ENCODE data around the gene ANKRD52.

Gene ANKRD52

GRCh38 chr12:56244494-56244893, 13.7 kb downstream of the ANKRD52 start:
- FAIRE-seq: no peak

DNA sequence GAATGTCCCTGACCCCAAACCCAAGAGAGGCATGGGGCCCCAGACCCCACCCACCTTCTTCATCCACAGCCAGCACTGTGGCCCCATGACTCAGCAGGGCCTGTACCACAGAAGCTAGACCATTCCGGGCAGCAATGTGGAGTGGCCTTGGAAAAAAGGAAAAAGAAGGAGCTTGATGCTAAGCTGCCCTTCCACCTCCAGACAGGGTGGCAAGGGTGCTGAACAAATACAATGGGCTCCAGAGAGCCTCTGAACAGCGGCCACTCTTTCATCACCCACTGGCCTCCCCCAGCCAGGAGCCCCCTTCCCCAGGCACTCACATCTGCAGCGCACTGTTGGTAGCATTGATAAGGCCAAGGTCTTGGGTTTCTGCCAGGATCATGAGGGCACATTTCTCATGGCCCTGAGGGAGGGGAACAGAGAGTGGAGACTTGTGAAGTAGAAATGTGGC, 14.4 kb downstream of the ANKRD52 start:
- DNase-seq (ENCODE audit: extremely low spot score, insufficient read length, low read depth): no peak
- FAIRE-seq: no peak

More at GRCh38 chr12:56244494-56244893, 13.7 kb downstream of the ANKRD52 start:
- no peak for DNase-seq (ENCODE audit: extremely low spot score, insufficient read length, low read depth)

GRCh38 chr12:56242986-56243385, 15.2 kb downstream of the ANKRD52 start:
- no peak for FAIRE-seq

DNA sequence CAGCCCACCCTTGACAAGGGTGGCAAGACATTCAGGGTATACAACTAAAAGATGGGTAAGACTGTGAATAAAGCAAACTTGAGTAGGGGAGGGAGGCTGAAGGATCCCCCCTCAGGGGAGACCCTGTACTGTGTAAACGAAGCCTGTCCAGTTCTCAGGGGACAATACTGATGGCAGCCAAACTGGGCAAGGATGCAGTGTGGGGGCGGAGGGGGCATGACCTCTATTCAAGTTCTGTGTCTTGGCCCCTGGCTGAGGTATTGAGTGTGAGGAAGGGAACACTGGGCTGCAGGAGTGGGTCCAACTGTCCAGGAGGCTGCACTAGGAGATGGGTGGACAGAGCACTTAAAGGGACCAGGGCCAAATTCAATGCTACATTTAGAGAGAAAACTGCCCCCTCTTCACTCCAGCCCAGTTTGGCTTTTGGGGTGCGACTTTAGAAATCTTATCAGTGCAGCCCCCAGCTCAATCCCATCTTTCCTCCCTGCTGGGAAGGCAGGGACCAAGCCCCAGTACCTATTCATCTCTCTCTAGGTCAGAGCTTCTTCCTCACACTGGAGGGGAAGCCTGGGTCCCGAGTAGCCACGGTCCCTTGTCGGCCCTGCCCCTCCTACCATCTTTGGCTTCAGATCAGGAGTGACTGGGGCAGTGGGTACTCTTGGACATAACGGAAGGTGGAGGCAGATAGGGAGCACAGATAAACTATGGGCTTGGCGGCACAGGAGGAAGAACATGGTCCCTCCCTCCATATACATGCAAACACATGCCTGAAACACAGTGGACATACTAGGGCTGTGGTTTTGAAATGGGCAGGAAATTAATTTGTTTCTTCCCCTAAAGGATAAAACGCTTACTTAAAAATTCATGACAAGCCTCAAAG, 16.5 kb downstream of the ANKRD52 start:
- FAIRE-seq: no peak
- DNase-seq (ENCODE audit: extremely low spot score, insufficient read length, low read depth): no peak

More at GRCh38 chr12:56242986-56243385, 15.2 kb downstream of the ANKRD52 start:
- no peak for DNase-seq (ENCODE audit: extremely low spot score, insufficient read length, low read depth)

GRCh38 chr12:56237552-56237951, 20.6 kb downstream of the ANKRD52 start:
- FAIRE-seq (no peak), DNase-seq (ENCODE audit: extremely low spot score, insufficient read length, low read depth) (no peak)

- DNase-seq (ENCODE audit: extremely low spot score, insufficient read length, low read depth) (no peak), FAIRE-seq (no peak)
These were observed 21.2 kb downstream of the ANKRD52 start for GRCh38 chr12:56236985-56237384.

GRCh38 chr12:56236091-56236490, 22.1 kb downstream of the ANKRD52 start:
- DNase-seq (ENCODE audit: extremely low spot score, insufficient read length, low read depth): no peak
- no peak for FAIRE-seq

DNA sequence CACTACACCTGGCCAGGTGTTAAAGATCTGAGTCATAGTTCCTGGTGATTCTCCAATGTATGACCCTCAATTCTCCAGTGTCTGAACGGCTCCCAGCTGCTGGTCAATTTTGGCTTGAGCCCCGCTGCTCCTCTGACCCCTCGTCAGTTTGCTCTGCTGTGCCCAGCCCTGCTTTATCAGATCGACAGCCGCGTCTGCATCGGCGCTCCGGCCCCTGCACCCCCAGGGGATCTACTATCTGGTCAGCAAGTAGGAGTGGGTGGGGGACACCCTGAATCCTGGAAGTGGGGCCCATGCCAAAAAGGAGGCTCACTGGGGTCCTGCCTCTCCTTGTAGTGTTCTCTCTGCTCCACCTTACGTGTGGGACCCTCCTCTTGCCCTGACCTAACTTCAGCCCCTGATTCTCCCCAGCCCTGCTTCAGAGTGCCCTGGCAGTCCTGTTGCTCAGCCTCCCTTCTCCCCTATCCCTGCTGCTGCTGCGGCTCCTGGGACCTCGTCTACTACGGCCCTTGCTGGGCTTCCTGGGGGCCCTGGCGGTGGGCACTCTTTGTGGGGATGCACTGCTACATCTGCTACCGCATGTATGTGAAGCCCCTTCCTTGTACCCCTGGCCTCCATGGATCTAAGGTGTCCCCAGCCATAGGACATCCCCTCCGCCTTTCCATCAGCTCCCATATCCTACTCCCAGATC, 23.3 kb downstream of the ANKRD52 start:
- DNase-seq (ENCODE audit: extremely low spot score, insufficient read length, low read depth) (no peak), FAIRE-seq (no peak)

- no peak for FAIRE-seq
- no peak for DNase-seq (ENCODE audit: extremely low spot score, insufficient read length, low read depth)
These were observed 27.0 kb downstream of the ANKRD52 start for GRCh38 chr12:56231184-56231582.

DNA sequence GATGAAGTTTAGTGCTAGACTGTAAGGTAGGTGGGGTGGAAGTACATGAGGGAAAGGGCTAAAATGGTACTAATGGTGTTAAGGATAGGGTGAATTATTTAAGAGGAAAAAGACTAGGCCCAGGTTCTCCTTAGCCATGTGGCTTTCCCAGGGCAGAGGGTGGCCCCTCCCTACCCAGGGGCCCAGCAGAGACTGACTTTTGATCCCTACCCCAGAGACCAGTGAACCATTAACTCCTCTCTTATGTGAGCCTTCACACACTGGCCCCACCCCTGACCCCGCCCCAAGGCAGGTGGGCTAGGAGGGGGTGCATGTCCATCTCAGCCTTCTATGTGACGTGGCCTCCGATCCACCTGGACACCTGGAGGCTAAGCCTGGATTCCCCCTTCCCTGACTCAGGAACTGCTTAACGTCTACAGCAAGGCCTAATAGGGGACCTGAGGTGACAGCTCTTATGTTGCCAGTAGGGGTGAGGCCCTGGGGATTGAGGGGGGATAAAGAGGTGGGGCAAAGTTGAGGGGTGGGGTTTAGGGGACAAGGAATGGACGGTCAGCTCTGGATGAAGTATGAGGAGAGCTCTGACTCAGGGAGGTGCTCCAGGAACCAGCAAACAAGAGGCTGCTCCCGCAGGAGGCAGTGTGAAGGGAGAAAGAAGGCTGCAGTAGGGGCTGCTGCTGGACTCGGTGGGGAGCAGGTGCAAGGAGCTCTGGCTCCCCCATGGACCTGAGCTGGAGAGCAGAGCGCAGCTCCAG, 27.6 kb downstream of the ANKRD52 start:
- DNase-seq (ENCODE audit: extremely low spot score, insufficient read length, low read depth) (no peak), FAIRE-seq (no peak)

DNA sequence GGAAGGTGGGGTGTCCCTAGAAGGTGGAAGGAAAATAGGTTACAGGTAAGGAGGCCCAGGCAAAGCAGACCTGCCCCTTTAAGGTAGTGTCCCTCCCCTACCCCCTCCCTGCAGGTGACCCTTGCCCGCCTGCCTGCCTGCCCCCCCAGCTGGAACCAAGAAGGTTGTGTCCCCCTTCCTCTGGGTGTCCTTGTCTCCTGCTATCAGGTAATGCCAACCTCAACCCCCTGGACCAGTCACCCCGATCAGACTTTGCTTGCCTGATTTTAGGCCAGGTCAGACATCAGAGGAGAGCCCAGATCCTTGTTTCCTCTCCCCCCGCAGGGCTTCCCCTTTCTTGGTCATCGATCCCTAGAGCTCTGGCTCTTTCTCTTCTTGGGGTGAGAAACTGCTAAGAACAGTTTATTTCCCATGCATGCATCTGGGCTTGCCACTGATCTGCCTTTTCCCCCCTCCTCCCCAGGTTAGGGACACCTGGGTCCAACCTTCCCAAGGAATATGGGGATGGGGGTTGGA, 28.2 kb downstream of the ANKRD52 start, which contains the start of gene SLC39A5:
TSS of gene SLC39A5 (plus strand) at position 136 of the 516 bp plus-strand sequence. CDS start 1,224 bp downstream, outside the sequence.
- FAIRE-seq (no peak), DNase-seq (ENCODE audit: extremely low spot score, insufficient read length, low read depth) (no peak)

GRCh38 chr12:56229082-56229481, 29.1 kb downstream of the ANKRD52 start:
- DNase-seq (ENCODE audit: extremely low spot score, insufficient read length, low read depth) (no peak), FAIRE-seq (no peak)

GRCh38 chr12:56224954-56225353, 33.2 kb downstream of the ANKRD52 start:
- no peak for FAIRE-seq

DNA sequence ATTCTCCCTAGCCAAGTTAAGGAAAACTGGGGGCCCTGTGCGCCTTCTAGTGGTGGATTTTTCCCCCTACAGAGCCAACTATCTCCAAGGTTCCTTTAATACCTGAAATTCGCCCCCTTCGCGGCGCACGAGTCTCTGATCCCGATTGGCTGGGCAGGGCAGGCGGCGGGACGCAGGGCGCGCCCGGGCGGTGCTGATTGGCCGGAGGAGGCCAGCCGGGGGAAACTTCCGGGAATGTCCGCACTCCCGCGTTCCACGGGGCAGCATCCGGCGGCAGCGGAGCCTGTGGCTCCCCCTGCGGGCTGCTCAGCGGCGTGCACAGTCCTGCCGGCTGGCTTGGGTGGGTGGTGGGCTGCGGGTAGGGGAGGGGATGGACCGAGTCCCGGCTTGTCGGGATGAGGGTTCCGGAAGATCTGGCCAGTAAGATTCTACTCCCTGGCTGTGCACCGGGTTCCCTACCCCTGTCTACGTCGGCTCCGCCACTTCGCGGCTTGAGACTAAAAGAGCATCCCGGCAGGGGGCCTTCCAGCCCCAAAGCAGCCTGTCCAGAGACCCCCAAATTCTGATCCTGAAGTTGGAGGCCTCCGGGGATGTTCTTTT, 34.0 kb downstream of the ANKRD52 start, which contains the start of gene NABP2:
TSS of gene NABP2 (plus strand) at position 241 of the 600 bp plus-strand sequence. CDS start 515 bp downstream, outside the sequence.
- FAIRE-seq (peak; percentile 97), DNase-seq (ENCODE audit: extremely low spot score, insufficient read length, low read depth) (peak; percentile 98)

More at GRCh38 chr12:56224954-56225353, 33.2 kb downstream of the ANKRD52 start:
- DNase-seq (ENCODE audit: extremely low spot score, insufficient read length, low read depth): no peak

DNA sequence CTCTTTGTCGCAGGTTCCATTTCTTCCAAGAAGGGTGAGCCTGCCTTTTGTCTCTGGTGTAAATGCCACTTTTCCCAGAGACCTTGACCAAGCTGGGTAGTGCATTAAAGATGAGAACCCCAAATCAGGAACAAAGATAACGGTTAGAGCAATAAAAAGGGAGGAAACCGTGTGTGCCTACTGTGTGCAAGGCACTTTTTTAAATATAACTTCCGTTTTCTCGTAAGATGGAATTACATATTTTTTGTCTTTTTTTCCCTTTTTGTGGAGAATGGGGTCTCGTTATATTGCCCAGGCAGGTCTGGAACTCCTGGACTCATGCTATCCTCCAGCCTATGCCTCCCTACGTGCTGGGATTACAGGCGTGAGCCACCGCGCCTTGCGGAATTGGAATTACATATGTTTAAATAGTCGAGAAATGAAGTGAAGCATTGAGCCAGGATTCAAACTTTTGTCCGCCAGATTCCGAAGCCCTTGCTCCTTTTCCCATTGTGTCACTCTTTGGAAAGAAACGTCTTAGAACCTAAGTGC, 34.5 kb downstream of the ANKRD52 start:
- DNase-seq (ENCODE audit: extremely low spot score, insufficient read length, low read depth) (no peak), FAIRE-seq (no peak)

GRCh38 chr12:56222531-56222895, 35.7 kb downstream of the ANKRD52 start:
- FAIRE-seq: no peak
- DNase-seq (ENCODE audit: extremely low spot score, insufficient read length, low read depth): no peak

- peak; percentile 94 for DNase-seq (ENCODE audit: extremely low spot score, insufficient read length, low read depth)
- peak; percentile 97 for FAIRE-seq
These were observed 36.2 kb downstream of the ANKRD52 start, which contains the start of gene RNF41 for GRCh38 chr12:56221757-56222530. TSS of gene RNF41 (minus strand) at chr12:56221922. CDS start at chr12:56214047, 7,875 bp downstream.

- DNase-seq (ENCODE audit: extremely low spot score, insufficient read length, low read depth): peak; percentile 62
- FAIRE-seq: no peak
These were observed 36.9 kb downstream of the ANKRD52 start for GRCh38 chr12:56221232-56221756.
